Measurements from ENCODE around the gene SLC43A3.

SLC43A3 gene

GRCh38 chr11:57463671-57464538 is 37.0 kb upstream of the SLC43A3 start:
- FAIRE-seq: no peak
- no peak for TF ChIP-seq CTCF (IDR thresholded peaks at IDR 0.05; ENCODE audit: insufficient read depth, missing control alignments)
- peak; percentile 99 for DNase-seq (ENCODE audit: insufficient read length, low spot score)

GRCh38 chr11:57462597-57462996 is 35.7 kb upstream of the SLC43A3 start:
- TF ChIP-seq CTCF (IDR thresholded peaks at IDR 0.05; ENCODE audit: insufficient read depth, missing control alignments): no peak
- DNase-seq (ENCODE audit: insufficient read length, low spot score) (no peak), FAIRE-seq (no peak)

GRCh38 chr11:57461841-57462489 is 35.0 kb upstream of the SLC43A3 start:
- no peak for FAIRE-seq
- no peak for TF ChIP-seq CTCF (IDR thresholded peaks at IDR 0.05; ENCODE audit: insufficient read depth, missing control alignments)
- no peak for DNase-seq (ENCODE audit: insufficient read length, low spot score)

DNA sequence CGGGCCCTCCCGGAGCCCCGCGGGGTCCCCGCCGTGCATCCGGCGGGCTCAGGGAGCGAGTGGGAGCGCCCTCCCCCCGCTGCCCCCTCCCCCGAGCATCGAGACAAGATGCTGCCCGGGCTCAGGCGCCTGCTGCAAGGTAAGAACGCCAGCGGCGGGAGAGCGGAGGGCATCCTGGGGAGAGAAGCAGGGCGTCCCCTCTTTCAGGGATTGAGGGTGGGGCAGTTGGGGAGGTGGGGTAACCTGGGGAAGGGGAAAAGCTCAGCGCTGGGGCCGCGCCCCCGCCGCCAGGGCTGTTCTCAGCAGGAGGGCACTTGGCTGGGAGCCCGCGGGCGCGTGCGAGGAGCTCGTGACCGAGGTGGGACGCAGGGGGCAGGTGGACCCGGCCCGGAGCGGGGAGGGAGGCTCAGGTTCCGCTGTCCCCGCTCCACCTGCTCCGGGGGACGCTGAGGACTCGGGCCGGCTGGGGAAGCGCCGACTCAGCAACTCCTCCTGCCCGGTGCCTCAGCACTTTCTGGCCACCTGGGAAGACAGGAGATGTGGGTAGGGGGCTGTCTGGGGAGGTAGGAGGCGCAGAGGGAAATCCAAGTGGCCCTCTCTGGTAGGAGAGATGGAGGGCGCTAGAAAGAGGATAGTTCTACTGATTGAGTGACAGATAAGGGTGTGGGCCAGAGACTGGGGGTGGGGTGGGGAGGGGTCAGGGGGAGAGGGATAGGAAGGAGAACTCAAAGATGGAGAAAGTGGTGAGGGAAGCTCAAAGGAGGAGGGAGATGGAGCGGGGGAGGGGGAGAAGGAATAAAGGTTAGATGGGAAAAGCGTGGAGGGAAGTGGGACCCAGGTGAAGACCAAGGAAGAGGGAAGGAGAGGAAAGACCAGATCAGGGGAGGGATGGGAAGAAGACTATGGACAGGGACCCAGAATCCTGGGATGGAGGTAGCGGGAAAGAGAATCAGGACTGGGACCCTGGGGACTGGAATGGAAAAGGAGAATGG is 34.1 kb upstream of the SLC43A3 start:
- FAIRE-seq (no peak), DNase-seq (ENCODE audit: insufficient read length, low spot score) (no peak)
- TF ChIP-seq CTCF (IDR thresholded peaks at IDR 0.05; ENCODE audit: insufficient read depth, missing control alignments): no peak

GRCh38 chr11:57460022-57460757 is 33.3 kb upstream of the SLC43A3 start, which contains the start of gene RTN4RL2:
Gene RTN4RL2, plus strand, starts transcription at chr11:57460528. Its CDS starts 338 bp downstream, at chr11:57460866.
- TF ChIP-seq CTCF (IDR thresholded peaks at IDR 0.05; ENCODE audit: insufficient read depth, missing control alignments): peak; percentile 28
- DNase-seq (ENCODE audit: insufficient read length, low spot score) (peak; percentile 87), FAIRE-seq (no peak)
